ENCODE measurements around the gene TOR1AIP2. TPM values are rescaled to one million over a fixed set of nuclear protein-coding genes. Genes with fewer than 3 reads are reported as not detected.

Gene TOR1AIP2
- total and polyA plus RNA-seq, 10 donors: 4.6 to 77.4 (median 58.1) TPM

DNA sequence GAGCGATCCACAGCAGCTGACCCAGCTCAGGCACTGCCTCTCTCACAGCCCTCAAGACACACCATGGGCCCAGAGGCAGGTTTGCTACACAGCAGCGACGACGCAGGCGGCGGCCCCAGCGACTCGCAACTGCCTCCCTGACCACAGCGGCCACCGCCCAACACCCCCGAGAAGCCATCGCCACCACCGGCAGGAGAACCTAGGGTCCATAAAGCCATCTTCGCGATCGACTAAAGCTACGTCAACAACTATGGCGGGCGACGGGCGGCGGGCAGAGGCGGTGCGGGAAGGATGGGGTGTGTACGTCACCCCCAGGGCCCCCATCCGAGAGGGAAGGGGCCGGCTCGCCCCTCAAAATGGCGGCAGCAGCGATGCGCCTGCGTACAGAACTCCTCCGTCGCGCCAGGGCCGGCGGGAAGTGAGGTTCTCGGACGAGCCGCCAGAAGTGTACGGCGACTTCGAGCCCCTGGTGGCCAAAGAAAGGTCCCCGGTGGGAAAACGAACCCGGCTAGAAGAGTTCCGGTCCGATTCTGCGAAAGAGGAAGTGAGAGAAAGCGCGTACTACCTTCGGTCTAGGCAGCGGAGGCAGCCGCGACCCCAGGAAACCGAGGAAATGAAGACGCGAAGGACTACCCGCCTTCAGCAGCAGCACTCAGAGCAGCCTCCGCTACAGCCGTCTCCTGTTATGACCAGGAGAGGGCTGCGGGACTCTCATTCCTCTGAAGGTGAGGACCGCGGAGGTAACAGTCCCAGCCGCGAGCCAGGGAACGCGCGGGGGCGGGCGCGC is 4.8 kb upstream of the TOR1AIP2 start, which contains the start of gene TOR1AIP1:
Gene TOR1AIP1, plus strand, starts transcription at position 33 of the 787 bp plus-strand sequence. Its CDS starts 218 bp downstream, at position 251.
- intact Hi-C loops (cut with DNase I; ENCODE audit: low total_unique reads): no loop called here
- TF ChIP-seq POLR2AphosphoS5 (IDR thresholded peaks at IDR 0.05) (peak; percentile 98 to 99 (median 98)), POLR2A (IDR thresholded peaks at IDR 0.05) (peak; percentile 74 to 90 (median 79))
- TF ChIP-seq, protein P1, sequence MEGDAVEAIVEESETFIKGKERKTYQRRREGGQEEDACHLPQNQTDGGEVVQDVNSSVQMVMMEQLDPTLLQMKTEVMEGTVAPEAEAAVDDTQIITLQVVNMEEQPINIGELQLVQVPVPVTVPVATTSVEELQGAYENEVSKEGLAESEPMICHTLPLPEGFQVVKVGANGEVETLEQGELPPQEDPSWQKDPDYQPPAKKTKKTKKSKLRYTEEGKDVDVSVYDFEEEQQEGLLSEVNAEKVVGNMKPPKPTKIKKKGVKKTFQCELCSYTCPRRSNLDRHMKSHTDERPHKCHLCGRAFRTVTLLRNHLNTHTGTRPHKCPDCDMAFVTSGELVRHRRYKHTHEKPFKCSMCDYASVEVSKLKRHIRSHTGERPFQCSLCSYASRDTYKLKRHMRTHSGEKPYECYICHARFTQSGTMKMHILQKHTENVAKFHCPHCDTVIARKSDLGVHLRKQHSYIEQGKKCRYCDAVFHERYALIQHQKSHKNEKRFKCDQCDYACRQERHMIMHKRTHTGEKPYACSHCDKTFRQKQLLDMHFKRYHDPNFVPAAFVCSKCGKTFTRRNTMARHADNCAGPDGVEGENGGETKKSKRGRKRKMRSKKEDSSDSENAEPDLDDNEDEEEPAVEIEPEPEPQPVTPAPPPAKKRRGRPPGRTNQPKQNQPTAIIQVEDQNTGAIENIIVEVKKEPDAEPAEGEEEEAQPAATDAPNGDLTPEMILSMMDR (IDR thresholded peaks at IDR 0.05 in 8 of 11, conservative IDR thresholded peaks at IDR 0.05 in 3 of 11): peak; percentile 70 to 96 (median 87)
- Histone ChIP-seq H3K27me3 (replicated peaks in 1 of 7) (no peaks in the 10 kb centered on the region), H3K9me3 (no peaks in the 10 kb centered on the region), H3K27ac (peak within 1 kb of the TSS; percentile 99 to 100 (median 100)), H3K4me3 (peak within 1 kb of the TSS; percentile 64 to 95 (median 74)), H3K36me3 (peaks cover 0 to 33% (median 13%) of the 10 kb centered on the region in 6 donors), H3K4me1 (peaks cover 43 to 66% (median 60%) of the 10 kb centered on the region in 6 donors)
- peak; percentile 100 for DNase-seq
- WGBS, 5 donors: 0 to 1% (median 1%) methylated on average over 67 to 72 of the region's 72 CpGs

DNA sequence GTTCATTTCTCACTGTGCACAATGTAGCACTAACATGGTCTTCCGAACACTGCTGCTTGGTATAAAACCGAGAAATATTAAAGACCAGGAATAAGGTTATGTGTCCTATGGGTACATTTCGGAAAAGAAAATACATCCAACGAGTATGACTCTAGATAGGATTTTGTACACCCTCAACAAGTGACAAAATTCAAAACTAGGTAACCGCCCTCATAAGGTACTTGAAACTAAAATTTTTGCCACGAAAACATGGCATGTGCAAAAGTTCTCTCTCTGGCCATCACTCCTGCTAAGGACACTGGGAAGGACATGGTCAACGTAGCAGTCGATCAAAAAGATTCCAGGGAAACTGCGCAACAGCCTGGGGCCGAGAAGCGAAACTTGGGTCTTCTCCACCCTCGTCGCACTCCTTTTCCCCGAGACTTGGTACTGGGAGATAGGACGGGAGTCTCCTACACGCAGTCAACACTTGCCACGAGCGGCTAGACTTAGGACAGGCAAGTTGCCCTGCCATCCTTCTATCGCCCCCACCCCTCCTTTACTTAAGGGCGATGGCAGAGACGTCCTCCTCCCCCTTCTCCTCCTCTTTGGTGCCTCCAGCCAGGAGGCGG is 4.1 kb upstream of the TOR1AIP2 start:
- intact Hi-C loops (cut with DNase I; ENCODE audit: low total_unique reads): no loop called here
- Histone ChIP-seq H3K27ac (peak overlapping the region; percentile 99 to 100 (median 100)), H3K4me1 (peaks cover 41 to 66% (median 58%) of the 10 kb centered on the region in 6 donors), H3K36me3 (peaks cover 0 to 26% (median 13%) of the 10 kb centered on the region in 6 donors), H3K27me3 (replicated peaks in 1 of 7) (no peaks in the 10 kb centered on the region), H3K9me3 (no peaks in the 10 kb centered on the region), H3K4me3 (peak overlapping the region; percentile 35 to 95 (median 74))
- WGBS, 5 donors: 3 to 5% (median 4%) methylated on average over 22 of the region's 22 CpGs
- no peak for TF ChIP-seq POLR2A (IDR thresholded peaks at IDR 0.05)
- TF ChIP-seq, protein P1 (IDR thresholded peaks at IDR 0.05 in 8 of 11, conservative IDR thresholded peaks at IDR 0.05 in 3 of 11): no peak
- TF ChIP-seq POLR2AphosphoS5 (IDR thresholded peaks at IDR 0.05): no peak
- DNase-seq: no peak

DNA sequence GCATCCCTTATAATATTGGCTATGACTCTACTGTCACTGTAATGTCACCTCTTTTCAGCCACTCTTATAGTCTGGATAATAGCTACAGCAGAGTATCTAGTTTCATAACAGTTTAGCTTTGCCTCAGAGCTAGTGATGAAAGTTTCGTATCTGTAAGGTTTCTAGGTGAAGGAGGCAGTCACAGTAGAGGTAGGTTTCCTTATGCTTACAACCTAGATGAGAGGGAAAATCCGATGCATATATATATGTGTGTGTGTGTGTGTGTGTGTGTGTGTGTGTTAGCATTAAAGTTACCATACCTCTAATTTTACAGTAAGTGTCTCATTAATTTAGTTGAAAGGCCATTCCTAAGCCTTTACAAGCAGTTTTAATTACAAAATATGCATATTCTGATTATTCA is 2.2 kb upstream of the TOR1AIP2 start:
- Histone ChIP-seq H3K27ac (no peak overlapping the region), H3K36me3 (peaks cover 0 to 15% (median 2%) of the 10 kb centered on the region in 6 donors), H3K4me1 (peaks cover 40 to 66% (median 57%) of the 10 kb centered on the region in 6 donors), H3K9me3 (no peaks in the 10 kb centered on the region), H3K4me3 (no peak overlapping the region), H3K27me3 (replicated peaks in 1 of 7) (no peaks in the 10 kb centered on the region)
- 74 to 94% (median 78%) methylated on average over 2 of the region's 2 CpGs for WGBS, 5 donors
- intact Hi-C loops (cut with DNase I; ENCODE audit: low total_unique reads): no loop called here
- no peak for TF ChIP-seq POLR2AphosphoS5 (IDR thresholded peaks at IDR 0.05)
- TF ChIP-seq, protein P1 (IDR thresholded peaks at IDR 0.05 in 8 of 11, conservative IDR thresholded peaks at IDR 0.05 in 3 of 11): no peak
- no peak for DNase-seq

DNA sequence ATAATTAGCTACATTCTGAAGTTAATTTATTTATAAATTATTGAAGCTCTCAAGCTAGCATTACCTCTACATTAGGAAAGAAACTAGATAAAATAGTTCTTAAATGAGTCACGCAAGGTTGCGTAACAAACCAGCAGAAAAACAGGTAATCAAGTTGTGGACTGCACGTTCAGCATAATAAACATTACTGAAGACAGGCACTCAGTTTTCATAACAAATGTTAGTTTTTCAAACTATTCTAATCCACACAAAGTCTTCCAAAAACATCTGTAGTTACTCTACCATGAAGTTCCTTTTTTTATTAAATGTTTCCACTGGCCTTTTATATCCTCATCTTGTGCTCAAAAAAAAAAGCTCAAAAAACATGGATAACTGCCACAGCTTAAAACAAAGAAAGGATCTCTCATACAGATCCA is 1.3 kb downstream of the TOR1AIP2 start:
- Histone ChIP-seq H3K4me1 (peaks cover 24 to 81% (median 65%) of the 10 kb centered on the region in 6 donors), H3K9me3 (no peaks in the 10 kb centered on the region), H3K27me3 (replicated peaks in 1 of 7) (no peaks in the 10 kb centered on the region), H3K4me3 (peak overlapping the region in 7 of 8 donors; percentile 53 to 79 (median 70)), H3K36me3 (peaks cover 0 to 35% (median 8%) of the 10 kb centered on the region in 6 donors), H3K27ac (peak overlapping the region in 4 of 8 donors; percentile 4 to 86 (median 48))
- intact Hi-C loops (cut with DNase I; ENCODE audit: low total_unique reads): no loop called here
- WGBS, 5 donors: 40 to 62% (median 52%) methylated on average over 3 of the region's 3 CpGs
- TF ChIP-seq, protein P1 (IDR thresholded peaks at IDR 0.05 in 8 of 11, conservative IDR thresholded peaks at IDR 0.05 in 3 of 11): no peak
- TF ChIP-seq POLR2A (IDR thresholded peaks at IDR 0.05): no peak
- TF ChIP-seq POLR2AphosphoS5 (IDR thresholded peaks at IDR 0.05): no peak
- DNase-seq: no peak

Data from spleen (tissue), 11 donors.